AG08396 (cell line): ENCODE measurements around the gene ZFYVE28.
A peak's percentile ranks its signal among the peaks of the same experiment; 100 is the strongest.
"Not testable (repeated sequence)": the region's sequence is repeated elsewhere in the genome, so short reads cannot be mapped to it uniquely, and the experiment has no call there.

Experiments used
- DNase-seq: peaks from one replicate; pipeline ENCODE4 v3.0.0; 2012; ENCODE audit warnings: low spot score, mixed read lengths

The ZFYVE28 gene

DNA sequence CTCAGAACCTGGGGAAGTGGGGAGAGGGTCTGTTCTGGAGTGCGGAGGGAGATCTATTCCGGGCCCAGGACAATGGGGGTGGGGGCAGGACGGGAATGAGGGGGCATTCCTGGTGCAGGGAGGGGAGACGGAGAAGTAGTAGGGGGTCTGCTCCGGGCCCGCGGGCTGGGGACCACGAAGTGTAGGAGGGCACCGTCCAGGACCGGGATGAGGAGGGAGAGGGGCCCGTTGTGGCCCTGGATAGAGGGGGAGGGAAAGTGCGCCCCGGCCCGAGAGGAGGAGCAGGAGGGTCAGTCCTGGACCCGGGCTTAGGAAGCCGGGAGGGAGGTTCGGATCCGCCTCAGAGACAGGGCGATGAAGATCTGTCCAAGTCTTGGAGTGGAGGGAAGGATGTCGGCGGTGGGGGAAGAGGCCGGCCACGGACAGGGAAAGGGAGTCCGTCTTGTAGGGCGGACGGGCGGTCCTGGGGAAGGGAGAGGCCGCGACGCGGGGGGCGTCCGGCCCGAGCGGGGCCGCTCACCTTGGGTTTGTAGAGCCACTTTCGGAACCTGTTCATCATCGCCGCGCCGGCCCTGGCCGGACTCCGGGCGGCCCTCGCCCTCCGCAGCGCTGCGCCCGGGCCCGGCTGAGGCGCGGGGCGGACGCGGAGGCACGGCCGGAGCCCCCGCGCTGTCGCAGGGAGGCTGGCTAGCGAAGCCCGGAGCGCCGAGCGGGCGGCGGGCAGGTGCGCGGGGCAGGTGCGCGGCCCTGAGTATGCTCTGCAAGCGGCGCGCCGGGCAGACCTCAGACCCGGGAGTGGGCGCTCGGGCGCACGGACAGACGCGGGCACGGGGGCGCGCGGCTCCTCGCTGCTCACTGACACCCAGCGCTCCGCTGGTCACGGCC, at the start of gene ZFYVE28:
Gene ZFYVE28, minus strand, starts transcription at position 881 of the 885 bp plus-strand sequence. Its CDS starts 322 bp downstream, at position 559.
- DNase-seq, result peak; percentile 56

DNA sequence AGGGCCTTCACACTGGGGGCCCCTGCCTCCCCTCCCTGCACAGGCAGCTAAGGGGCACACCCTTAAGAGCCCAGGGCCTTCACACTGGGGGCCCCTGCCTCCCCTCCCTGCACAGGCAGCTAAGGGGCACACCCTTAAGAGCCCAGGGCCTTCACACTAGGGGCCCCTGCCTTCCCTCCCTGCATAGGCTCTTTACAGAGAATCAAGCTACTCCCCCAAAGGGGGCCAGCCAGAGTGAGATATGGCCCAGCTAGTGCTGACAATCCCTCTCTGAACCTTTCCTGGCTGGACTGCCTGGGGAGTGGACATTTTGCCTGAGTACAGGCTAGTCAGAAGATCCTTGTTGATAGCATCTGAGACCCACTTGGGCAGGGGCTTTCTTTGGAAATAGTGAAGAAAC, 47.1 kb upstream of the ZFYVE28 start:
- DNase-seq, result not testable (repeated sequence)

DNA sequence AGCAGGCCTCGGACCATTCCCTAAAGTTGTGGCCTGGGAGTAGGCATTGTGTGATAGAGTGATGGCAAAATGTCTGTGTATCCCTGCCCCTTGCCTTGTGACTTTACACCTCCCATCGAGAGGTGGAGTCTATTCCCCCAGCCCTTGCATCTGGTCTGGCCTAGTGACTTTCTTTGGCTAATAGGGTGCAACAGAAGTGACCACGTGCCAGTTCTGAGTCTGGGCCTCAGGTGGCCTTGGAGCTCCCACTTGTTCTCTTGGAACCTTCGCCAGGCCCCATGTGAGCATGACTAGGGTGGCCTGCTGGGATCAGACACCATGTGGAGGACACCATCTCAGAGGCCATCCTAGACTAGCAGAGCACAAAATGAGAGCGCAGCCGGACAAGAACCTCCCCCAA, 46.6 kb upstream of the ZFYVE28 start:
- no peak for DNase-seq

DNA sequence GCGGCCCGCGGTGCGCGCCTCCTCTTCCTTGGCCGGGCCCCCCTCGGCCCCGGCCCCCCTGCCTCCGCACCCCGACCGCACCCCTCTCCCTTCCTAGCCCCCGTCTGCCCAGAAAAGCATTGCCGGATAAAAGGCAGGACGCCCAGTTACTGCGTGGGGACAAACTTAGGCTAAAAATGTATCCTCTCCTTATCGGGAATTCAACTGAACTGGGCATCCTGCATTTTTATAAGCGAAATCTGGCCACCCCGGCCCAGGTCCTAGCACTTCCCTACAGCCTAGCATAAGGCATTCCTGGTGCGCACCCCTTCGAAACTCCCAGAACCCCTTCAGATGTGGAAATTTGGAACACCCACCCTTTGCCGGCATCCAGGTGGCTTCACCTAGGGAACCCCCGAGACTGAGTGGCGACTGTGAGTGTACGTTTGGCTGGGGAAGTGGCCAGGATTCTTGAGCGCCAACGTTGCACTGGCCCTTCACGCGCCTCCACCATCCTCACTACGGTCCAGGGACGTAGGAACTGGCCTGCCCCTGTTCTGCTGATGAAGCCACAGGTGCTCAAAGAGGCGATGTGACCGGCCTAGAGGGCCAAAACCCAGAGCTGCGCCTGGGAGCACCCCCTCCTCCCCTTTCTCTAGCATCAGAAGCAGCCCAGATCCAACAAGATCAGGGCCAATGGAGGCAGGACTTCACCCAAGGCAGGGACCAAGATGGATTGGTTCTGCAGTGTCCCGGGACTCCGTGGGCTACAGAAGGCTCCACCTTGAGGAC, 44.7 kb upstream of the ZFYVE28 start:
- no peak for DNase-seq

DNA sequence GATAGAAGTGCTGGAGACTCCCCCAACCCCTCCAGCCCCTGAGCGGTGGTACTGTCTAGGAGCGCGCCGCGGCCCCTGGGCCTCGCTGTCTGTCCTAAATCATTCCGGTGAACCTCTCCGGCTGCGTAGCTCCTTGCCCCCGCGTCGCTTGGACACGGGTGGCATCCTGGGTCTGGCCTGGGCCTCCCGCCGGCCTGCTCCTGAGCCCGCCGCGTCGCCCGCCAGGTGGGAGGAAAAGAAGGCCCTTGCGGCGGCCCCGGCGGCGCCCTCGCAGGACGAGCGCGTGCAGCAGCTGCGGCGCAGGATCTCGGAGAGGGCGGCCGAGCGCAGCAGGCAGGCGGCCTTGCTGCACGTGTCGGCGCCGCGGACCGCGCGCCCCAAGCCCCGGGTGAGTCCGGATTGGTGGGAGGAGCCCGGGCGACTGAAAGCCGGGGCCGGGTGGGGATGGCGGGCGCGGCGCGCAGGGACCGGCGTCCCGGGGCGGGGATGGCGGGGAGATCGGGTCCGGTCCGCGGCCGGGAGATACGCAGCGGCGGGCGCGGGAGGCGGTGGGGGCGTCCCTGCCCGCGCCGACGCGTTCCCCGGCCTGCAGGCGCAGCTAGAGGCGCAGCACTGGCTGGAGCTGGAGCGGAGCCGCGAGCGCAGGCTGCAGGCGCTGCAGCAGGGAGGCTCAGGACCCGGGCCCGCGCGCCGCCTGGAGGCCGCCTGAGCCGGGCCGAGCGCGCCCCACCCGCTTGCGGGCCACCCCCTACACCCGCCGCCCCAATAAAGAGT, 44.0 kb upstream of the ZFYVE28 start:
- DNase-seq, result peak; percentile 92

DNA sequence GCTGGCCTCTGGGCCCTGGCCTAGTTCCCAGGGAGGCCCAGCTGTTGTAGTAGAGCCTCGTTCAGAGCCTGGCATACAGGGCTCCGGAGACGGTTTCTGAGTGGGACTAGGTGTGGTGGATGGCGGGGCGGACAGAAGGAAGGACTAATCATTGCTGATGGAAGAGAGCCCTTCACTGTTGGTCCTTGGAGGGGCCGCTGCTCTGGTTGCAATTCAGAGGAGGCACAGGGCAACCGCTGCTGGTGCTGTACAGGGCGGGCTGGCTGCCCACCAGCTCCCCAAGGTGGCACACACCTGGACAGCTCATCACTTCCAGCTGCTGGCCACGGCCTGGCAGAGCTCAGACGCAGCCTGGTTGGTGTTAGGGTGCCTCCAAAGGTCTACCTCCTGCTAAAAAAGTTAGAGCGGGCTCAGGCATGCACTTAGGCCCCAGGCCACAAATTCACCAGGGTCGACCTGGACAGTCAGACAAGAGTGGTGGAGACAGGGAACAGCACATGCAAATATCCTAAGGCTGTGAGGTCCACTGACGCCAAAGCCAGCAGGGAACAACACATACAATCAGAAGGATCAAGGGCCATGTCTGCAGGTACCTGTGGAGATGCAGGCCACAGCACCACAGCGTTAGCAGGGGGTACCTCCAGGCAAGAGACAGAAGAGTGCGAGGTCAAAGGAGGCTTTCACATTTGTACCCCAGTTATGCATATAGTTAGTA, 43.0 kb upstream of the ZFYVE28 start:
- DNase-seq, result no peak

DNA sequence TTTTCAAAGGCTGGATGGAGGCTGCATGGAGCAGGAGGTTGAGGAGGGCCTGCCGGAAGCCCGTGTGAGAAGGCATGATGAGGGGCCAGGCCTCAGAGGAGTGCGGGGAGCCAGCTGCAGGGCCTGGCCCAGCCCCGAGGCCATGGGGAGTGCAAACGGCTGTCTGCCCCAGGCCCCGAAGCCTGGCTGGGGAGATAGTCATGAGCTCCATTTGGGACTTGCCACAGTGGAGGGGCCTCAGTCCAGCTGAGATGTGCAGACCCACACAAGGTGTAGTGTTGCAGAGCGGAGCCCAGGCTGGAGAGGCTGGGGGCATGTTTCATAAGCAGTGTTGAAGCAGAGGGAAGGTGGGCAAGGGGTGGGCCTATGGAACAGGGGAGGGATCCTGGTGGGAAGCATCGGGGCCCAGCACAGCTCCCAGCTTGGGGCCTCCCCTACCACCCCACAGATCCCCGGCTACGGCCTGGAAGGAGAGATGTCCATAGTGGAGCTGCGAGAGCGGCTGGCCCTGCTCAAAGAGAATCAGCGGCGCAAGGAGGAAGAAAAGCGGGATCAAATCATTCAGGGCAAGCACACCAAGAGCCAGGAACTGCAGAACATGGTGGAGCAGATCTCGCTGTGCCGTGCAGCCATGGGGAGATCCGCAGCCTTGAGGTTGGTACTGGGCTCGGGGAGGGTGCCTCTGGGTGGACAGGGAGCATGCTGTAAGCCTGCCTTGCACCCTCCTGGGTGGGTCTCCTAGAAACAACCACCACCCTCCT, 41.3 kb upstream of the ZFYVE28 start:
- no peak for DNase-seq

DNA sequence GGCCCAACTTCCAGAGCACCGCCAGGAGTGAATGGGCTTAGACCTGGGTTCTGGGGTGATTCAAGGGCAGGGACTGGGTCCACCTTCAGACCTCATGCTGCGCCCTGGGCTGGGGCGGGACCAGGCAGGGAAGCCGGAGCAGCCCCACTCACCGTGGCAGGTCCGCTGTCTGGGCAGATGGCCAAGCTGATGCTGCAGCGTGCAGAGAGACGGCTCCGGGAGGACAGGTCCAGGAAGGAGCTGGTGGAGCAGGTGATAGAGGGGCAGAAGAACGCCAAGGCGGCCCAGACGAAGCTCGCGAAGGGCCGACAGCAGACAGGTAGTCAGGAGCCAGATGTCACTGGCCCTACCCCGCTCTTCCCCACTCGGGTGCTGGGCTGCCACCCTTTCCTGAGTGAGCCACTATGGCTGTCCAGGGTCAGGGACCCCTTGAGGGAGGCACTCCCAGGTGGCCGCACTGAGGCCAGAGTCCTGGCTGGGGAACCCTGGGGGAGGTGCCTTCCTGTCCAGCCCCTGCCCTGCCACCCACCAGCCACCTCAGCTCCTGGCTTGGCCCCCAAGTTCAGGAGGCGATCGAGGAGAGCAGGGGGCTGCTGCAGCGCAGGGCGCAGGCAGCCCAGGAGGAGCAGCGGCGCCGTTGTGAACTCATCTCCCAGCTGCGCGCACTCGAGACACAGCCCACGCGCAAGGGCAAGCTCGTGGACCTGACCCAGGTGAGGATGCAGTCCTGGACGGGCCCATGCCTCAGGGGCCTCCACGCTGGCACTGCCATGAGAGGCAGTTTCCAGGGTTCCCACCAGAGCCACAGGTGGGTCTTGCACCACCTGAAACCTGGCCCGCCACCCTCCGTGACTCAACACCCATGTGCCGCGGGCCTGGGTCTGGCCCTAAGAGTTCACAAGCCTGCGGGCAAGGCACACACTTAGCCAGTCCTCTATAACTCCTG, 40.4 kb upstream of the ZFYVE28 start:
- DNase-seq, result no peak

DNA sequence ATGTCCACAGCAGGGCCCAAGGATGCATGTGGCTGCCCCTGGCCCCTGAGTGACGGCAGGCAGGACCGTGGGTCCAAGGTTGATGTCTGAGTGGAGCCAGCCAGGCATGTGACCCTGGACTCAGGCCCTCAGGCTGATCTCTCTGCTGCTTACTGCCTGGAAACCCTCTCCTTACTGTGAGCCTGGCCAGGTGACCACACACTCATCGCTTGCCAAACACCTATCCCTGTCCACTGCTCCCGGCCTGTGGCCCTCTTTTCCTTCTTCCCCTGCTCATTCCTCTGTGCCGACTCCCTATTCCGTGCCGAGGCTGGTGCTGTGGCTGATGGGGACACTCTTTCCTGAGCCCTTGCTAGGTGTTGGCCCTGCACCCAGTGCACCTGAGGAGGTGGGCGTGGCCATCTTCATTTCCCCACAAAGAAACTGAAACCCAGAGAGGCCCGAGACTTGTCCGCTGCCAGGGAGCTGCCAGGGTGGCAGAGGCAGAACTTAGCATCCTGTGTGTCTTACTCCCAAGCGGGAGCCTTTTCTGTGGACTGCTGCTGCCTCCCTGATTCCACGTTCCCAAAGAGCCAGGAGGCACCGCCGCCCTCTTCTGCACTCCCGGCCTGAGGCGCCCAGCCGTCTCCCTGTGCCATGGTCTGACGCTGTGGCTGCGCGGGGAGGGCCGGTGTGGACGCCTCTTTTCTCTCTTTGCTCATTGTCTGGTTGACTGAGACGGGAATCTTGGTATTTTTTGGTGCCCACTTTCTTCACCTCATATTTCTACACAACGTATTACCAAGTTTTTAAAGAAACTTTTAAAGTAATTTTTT, 39.2 kb upstream of the ZFYVE28 start:
- DNase-seq, result no peak

DNA sequence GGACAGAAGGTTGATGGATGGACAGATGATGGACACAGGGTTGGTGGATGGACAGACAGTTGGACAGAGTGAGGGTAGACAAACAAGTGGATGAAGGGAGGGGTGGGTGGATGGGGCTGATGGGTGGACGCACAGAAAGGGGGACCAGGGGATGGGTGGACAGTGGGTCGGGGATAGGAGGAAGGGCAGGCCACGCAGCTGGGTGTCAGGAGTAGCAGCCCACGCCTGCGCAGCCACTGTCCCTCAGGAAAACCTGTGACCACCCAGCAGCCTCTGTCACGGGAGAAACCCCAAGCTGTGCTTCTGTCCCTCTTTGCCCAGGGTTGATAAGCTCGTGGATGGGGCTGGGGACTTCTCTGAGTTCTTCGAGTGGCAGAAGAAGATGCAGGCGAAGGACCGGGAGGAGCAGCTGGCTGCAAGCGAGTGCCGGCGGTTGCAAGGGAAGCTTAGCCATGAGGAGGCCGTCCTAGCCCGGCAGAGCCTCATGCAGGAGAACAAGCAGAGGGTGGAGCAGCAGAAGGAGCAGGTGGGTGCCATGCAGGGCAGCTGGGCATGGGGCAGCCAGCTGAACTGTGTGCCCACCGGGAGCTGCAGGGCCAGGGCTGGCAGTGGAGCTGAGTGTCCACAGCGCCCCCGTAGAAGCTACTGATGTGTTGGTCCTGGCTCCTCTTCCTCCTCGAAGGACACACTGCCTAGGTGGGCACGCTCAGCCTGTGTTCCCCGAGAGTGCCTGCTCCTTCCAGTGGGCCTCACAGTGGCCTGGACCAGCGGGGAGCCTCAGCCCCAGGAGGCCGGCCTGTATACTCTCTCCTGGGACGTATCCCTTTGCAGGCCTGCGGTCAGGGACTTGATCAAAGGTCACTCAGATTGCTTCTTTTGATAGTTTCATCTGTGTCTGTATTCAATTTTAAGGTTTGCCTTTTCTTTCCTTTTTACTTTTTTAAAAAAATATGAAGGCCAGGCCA, 33.7 kb upstream of the ZFYVE28 start:
- DNase-seq, result no peak

DNA sequence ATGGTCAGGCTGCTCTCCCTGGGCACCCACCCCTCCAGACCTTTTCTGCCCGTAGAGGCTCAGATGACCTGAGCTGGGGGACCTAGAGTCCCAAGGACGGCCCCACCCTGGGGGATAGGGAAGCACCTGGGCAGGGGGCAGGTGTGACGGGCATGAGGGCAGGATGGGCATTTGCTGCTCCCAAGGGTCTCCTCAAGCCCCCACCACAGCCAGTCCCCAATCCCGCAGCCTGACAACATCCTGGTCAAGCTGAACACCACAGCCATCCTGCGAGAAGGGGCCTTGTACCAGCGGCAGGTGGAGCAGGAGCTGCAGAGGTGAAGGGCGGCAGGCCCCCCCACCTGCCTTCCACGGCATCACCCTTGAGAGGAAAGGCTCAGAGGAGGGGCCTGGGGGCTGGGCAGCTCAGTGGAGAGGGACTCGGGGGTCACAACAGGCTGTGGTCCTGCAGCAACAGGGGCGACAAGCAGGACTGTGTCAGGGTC, 32.6 kb upstream of the ZFYVE28 start:
- DNase-seq, result no peak

DNA sequence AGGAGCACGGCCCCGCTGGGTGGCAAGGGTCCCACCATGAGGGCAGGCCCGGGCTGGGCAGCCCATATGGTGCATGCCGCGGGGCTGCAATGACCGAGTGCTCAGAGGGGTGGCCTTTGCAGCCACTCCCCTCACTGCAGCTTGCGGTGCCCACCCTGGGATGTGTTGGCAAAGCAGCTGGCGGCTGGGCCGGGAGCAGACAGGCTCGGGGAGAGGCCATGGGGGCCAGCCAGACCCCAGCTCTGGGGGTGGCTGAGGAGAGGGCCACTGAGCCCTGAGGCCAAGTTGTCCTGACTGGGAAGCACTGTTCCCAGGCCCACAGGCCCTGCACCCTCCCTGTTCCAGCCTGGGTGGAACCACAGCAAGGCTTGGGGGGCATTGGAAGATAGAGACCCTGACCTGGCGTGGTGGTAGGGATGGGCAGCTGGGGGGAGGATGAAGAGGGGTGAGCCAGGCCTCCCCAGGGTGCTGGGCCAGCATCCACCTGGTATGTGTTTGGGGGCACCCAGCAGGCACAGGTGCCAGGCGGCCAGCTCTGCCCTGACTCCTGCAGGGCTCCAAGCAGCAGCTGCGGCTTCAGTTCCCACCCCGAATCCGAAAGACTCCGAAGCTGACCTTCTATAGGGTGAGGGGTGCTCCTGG, 32.1 kb upstream of the ZFYVE28 start:
- no peak for DNase-seq

DNA sequence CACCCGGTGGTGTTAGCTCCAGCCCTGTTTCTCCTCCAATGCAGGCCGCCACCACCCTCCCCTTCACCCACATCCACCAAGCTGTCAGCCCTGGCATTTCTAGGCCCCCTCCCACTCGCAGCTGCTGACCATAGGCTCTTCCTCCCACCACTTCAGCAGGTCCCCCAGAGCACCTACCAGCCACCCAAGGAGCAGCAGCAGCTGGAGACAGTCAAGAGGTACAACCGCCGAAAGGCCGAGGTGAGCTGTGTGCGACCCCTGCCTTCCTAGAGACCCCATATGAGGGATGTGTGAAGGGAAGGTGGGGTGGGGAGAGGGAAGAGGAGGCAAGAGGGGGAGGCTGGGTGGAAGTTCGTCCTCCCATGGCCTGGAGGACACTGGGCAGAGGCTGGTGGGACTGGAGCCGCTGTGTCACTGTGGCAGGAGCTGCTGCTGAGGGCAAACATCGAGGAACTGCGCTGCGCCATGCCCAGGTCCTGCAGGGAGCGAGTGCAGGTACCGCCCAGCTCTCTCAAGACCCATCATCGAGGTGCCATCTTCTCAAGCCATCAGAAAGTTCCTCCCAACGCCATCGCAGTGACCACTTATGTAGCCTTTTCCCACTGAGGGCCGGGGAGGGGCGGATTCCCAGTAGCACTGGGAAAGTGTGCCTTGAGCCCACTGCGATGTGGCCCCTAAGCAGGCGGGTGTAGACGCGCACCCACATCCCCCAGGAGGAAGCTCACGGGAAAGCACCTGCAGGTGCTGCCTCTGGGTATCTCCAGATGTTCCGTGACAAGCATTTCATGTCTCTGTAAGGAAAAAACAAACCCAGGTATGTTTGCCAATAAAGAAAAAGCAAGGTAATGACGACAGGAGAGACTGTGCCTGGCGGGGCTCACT, 31.3 kb upstream of the ZFYVE28 start:
- no peak for DNase-seq

DNA sequence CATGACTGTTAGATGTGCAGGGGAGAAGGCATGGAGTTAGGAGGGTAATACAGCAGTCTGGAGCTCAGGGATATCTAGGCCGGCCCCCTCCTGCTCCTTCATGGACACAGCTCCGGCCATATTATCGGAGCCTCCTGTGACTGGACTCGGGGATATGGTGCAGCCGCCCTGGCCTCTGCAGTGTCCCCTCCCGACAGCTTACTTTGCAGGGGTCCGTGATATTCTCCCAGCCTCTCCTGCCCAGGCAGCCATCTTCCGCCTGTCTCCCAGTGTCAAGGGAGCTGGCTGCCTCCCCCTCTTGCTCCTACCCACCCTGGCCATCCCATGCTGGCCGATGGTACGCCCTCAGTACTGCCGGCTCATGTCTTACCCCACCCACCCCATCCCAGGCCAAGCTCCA, 30.6 kb upstream of the ZFYVE28 start:
- DNase-seq, result no peak

DNA sequence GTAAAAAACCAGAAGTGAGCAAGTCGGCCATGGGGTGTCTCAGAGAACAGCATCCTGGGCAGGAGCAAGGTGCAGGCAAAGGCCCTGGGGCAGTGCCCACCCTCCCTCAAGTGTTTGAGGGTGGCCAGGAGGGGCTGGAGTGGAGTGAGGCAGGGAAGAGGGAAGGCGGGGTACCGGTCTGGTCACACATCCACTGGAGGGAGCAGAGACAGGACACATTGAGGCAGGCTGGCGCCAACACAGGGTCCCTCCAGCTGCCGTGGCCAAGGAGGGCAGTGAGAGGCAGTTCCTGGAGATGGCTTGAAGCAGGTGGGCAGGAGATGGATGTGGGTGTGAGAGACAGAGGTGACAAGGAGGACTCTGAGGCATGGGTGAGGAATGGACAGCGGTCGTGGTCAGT, 30.1 kb upstream of the ZFYVE28 start:
- no peak for DNase-seq
